PC-9 (cell line): Measurements from ENCODE around the gene STX18. TPM values are rescaled to one million over a fixed set of nuclear protein-coding genes. Genes with fewer than 3 reads are reported as not detected.
"Not testable (repeated sequence)": the region's sequence is repeated elsewhere in the genome, so short reads cannot be mapped to it uniquely, and the experiment has no call there.

Experiments
- BruUV-seq: library from RNA; stranded (reverse); fragments of 400-500 nt; replicated peaks from 2 replicates; lab custom pipeline; 2021; lab: Mats Ljungman, UMichigan
- CTCF ChIA-PET: fragments of 300-600 bp; sonication (Branson Sonifier 250); formaldehyde crosslinking; loops from one replicate; lab custom pipeline; 2022; ENCODE audit warnings: antibody characterized with exemption; lab: Charles Lee
- POLR2A ChIA-PET: fragments of 300-600 bp; sonication (Branson Sonifier 250); formaldehyde crosslinking; loops from one replicate; lab custom pipeline; 2022; ENCODE audit warnings: antibody characterized with exemption; ENCODE audit not compliant: unreplicated experiment; lab: Charles Lee
- DNase-seq, 2 experiments: peaks; one replicate each; pipeline versions ENCODE4 v3.0.0 to v3.0.0-alpha.2; 2015 to 2022; ENCODE audit warnings: mixed read lengths in 1 of 2
- H2AFZ ChIP-seq: fragments of 200-600 bp; sonication (generic); 2 replicates; pipeline ENCODE4 v1.8.1; 2017; ENCODE audit warnings: antibody characterized with exemption
- H3F3A ChIP-seq: fragments of 200-600 bp; sonication (generic); 2 replicates; pipeline ENCODE4 v1.8.1; 2017; ENCODE audit warnings: antibody characterized with exemption, mild to moderate bottlenecking, low read depth; ENCODE audit not compliant: insufficient read depth
- H3K27ac ChIP-seq: fragments of 200-600 bp; sonication (generic); 2 replicates; pipeline ENCODE4 v1.6.1; 2016; ENCODE audit warnings: mixed run types
- H3K27me3 ChIP-seq: fragments of 200-600 bp; sonication (generic); 2 replicates; pipeline ENCODE4 v1.6.1; 2016; ENCODE audit warnings: low read depth, mixed run types; ENCODE audit not compliant: insufficient read depth
- H3K36me3 ChIP-seq: fragments of 200-600 bp; sonication (generic); 2 replicates; pipeline ENCODE4 v1.6.1; 2016; ENCODE audit warnings: low read depth, mixed run types
- H3K4me1 ChIP-seq: fragments of 200-600 bp; sonication (generic); replicated peaks from 2 replicates; pipeline ENCODE4 v1.6.1; 2016; ENCODE audit warnings: mixed run types; ENCODE audit not compliant: insufficient read depth
- H3K4me2 ChIP-seq: fragments of 200-600 bp; sonication (generic); 2 replicates; pipeline ENCODE4 v1.6.1; 2017; ENCODE audit warnings: mixed run types
- H3K4me3 ChIP-seq: fragments of 200-600 bp; sonication (generic); 2 replicates; pipeline ENCODE4 v1.6.1; 2016; ENCODE audit warnings: mixed run types
- H3K79me2 ChIP-seq: fragments of 200-600 bp; sonication (generic); 2 replicates; pipeline ENCODE4 v1.6.1; 2017; ENCODE audit warnings: low read depth, mixed run types
- H3K9me2 ChIP-seq: fragments of 200-600 bp; sonication (generic); 2 replicates; pipeline ENCODE4 v1.8.1; 2017; ENCODE audit warnings: mild to moderate bottlenecking; ENCODE audit not compliant: insufficient read depth
- H3K9me3 ChIP-seq: fragments of 200-600 bp; sonication (generic); 2 replicates; pipeline ENCODE4 v1.8.1; 2016; ENCODE audit warnings: low read depth; ENCODE audit not compliant: insufficient read depth
- H4K20me1 ChIP-seq: fragments of 200-600 bp; sonication (generic); 2 replicates; pipeline ENCODE4 v1.8.1; 2017; ENCODE audit not compliant: insufficient read depth
- CTCF ChIP-seq: fragments of 200-600 bp; sonication (generic); conservative IDR thresholded peaks from 2 replicates; pipeline ENCODE4 v1.6.1; 2017; ENCODE audit warnings: mixed run types, antibody characterized with exemption, mild to moderate bottlenecking, moderate library complexity
- EZH2 ChIP-seq: fragments of 200-600 bp; sonication (generic); IDR thresholded peaks from 2 replicates; pipeline ENCODE4 v1.8.0; 2017; ENCODE audit warnings: antibody characterized with exemption, low read depth
- intact Hi-C: fragments of 100-400 bp; cut with micrococcal nuclease; formaldehyde crosslinking; loops from one replicate; pipeline ENCODE4 v1.10.0; 2022; ENCODE audit not compliant: unreplicated experiment
- total RNA-seq: library from RNA; stranded (reverse); gene quantifications from 2 replicates; pipeline ENCODE4 v1.2.3, GENCODE V29; 2021

Gene STX18
- total RNA-seq, 1 experiment from 2014 or later = 30.5 TPM

DNA sequence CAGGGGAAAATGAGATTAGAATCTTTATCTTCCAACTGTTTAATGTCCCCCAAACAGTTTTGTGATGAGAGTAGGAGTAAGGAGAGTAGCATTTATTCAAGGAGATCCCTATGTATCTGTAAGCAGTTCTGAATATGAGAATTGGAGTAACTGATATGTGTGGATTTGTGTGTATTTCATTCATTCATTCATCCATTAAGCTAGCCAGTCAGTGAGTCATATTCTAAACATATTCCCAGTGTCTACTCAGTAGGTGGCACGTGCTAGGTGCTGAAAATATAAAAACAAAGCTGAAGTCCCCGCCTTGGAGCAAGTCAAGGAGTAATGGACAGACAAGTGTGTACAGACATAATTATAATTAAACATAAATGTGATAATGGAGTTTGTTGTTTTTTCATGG, 12.4 kb upstream of the STX18 start:
- no peaks in the 10 kb centered on the region for H3K79me2 ChIP-seq
- no peaks in the 10 kb centered on the region for H4K20me1 ChIP-seq
- no peak overlapping the region for H3K4me2 ChIP-seq
- CTCF ChIA-PET = no interaction called here
- no peaks in the 10 kb centered on the region for H3K27me3 ChIP-seq
- H3K9me2 ChIP-seq = no peaks in the 10 kb centered on the region
- no peaks in the 10 kb centered on the region for H3K9me3 ChIP-seq
- TF ChIP-seq EZH2 (no peak), CTCF (no peak)
- no peak overlapping the region for H3K4me3 ChIP-seq
- POLR2A ChIA-PET = interaction anchor here (0.8 kb wide), 1 partner anchor 113 kb away, joined by 3 read pairs; no protein-coding TSS in a partner anchor
- H2AFZ ChIP-seq = no peak overlapping the region
- intact Hi-C loops = no loop called here
- no peak overlapping the region for H3K27ac ChIP-seq
- BruUV-seq = no TSS peak
- H3F3A ChIP-seq = peaks cover 11% of the 10 kb centered on the region
- no peaks in the 10 kb centered on the region for H3K36me3 ChIP-seq
- H3K4me1 ChIP-seq = peaks cover 13% of the 10 kb centered on the region
- DNase-seq = no peak

- H3K27me3 ChIP-seq, POLR2A ChIA-PET, CTCF ChIA-PET, BruUV-seq, H3K9me3 ChIP-seq, intact Hi-C loops, H3K36me3 ChIP-seq, H2AFZ ChIP-seq, H3K4me2 ChIP-seq, H3K9me2 ChIP-seq, H4K20me1 ChIP-seq, H3K4me3 ChIP-seq, H3F3A ChIP-seq, DNase-seq, H3K79me2 ChIP-seq, H3K27ac ChIP-seq: not testable (repeated sequence)
- H3K4me1 ChIP-seq = peaks cover 11% of the 10 kb centered on the region
These were observed 10.2 kb upstream of the STX18 start for GRCh38 chr4:4552042-4552441.

DNA sequence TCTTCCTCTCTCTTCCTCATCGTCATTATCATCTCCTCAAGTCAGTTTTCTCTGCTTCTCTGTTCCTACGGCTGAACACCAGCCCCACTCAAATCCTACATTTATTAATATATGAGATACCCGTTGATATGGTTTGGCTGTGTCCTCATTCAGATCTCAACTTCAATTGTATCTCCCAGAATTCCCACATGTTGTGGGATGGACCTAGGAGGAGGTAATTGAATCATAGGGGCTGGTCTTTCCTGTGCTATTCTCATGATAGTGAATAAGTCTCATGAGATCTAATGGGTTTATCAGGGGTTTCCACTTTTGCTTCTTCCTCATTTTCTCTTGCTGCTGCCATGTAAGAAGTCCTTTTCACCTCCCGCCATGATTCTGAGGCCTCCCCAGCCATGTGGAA, 8.3 kb upstream of the STX18 start:
- DNase-seq, H3K4me1 ChIP-seq, POLR2A ChIA-PET, H3K4me3 ChIP-seq, H3K27me3 ChIP-seq, BruUV-seq, H3K36me3 ChIP-seq, intact Hi-C loops, H3K9me2 ChIP-seq, H3K4me2 ChIP-seq, H3K27ac ChIP-seq, H3F3A ChIP-seq, H3K79me2 ChIP-seq, CTCF ChIA-PET, H4K20me1 ChIP-seq, H2AFZ ChIP-seq, H3K9me3 ChIP-seq: not testable (repeated sequence)

DNA sequence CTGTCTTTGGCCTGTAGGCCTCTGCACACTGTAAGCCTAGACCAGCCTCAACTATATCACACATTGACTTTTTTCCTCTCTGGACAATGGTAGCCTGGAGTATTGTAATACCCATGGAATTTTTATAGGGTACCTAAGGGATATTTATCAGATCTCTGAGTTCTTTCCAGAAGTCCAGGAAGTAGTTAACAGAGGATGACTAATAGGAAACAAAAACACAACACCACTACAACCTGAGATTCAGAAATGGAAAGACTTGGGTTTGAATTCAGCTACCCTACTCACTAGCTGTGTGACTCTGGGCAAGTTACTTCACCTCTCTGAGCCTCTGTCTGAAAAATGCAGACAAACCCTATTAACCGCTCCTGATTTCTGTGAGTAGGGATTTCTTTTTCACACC, 7.7 kb upstream of the STX18 start:
- no peaks in the 10 kb centered on the region for H3F3A ChIP-seq
- no peaks in the 10 kb centered on the region for H3K27me3 ChIP-seq
- H3K79me2 ChIP-seq = no peaks in the 10 kb centered on the region
- peak in 1 of 2 experiments; percentile 69 for DNase-seq
- no peaks in the 10 kb centered on the region for H4K20me1 ChIP-seq
- no peaks in the 10 kb centered on the region for H3K4me1 ChIP-seq
- H3K27ac ChIP-seq = no peak overlapping the region
- no peak overlapping the region for H3K4me3 ChIP-seq
- no peaks in the 10 kb centered on the region for H3K36me3 ChIP-seq
- no peaks in the 10 kb centered on the region for H3K9me2 ChIP-seq
- no peak for TF ChIP-seq EZH2
- no peak overlapping the region for H3K4me2 ChIP-seq
- H2AFZ ChIP-seq = no peak overlapping the region
- intact Hi-C loops = no loop called here
- H3K9me3 ChIP-seq = no peaks in the 10 kb centered on the region
- ChIA-PET POLR2A (no interaction called here), CTCF (no interaction called here)
- no TSS peak for BruUV-seq
